Breast epithelium (tissue), 3 donors: ENCODE results near the gene IGFLR1.

ENCODE experiments used
- POLR2A ChIP-seq: fragments of 450-650 bp; IDR thresholded peaks from one replicate; pipeline ENCODE4 v1.6.1; 2016; ENCODE audit warnings: antibody characterized with exemption, mild to moderate bottlenecking, moderate library complexity
- POLR2AphosphoS5 ChIP-seq, 3 donors: sonication (generic); formaldehyde crosslinking; IDR thresholded peaks; one replicate each; pipeline ENCODE4 v1.6.1; 2017; ENCODE audit warnings: antibody characterized with exemption in 3 of 3
- TF ChIP-seq, protein P1 (sequence below), 3 donors: fragments of 450-650 bp; IDR thresholded peaks; one replicate each; pipeline ENCODE4 v1.5.1; 2016 to 2017; ENCODE audit warnings: antibody characterized with exemption in 3 of 3, mild to moderate bottlenecking in 3 of 3, moderate library complexity in 3 of 3

DNA sequence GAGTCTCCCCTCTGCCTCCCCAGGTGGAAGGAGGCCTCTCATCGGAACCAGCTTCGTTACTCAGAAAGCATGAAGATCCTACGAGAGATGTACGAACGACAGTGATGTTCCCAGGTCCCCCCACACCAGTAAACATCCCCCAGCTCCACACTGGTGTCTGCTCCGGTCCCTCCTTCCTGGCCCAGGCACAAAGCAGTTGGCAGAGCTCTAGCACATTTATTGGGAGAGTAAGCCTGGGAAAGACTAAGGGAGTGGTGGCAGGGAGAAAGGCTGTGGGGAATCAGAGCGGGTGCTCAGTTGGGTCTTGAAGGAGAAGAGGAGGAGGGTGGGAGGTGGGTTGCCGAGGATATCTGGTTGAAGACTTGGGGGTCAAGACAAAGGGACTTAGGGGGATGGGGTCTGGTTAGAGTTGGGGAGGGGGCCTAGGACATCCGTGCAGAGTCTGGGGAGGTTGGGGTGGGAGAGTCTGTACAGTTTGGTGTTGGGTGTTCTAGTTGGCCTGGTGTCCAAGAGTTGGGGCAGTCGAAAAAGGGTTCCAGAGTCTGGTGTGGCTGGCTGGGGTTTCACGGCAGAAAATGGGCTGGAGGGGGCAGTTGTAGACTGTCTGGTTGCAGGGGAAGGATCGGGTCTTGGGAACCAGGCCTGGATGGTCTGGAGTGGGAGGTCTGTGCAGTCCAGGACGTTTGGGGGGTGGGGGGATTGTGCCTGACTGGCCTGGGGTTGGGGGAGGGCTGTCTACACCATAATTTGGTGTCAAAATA lies 12.3 kb upstream of the IGFLR1 start:
- TF ChIP-seq, protein P1, sequence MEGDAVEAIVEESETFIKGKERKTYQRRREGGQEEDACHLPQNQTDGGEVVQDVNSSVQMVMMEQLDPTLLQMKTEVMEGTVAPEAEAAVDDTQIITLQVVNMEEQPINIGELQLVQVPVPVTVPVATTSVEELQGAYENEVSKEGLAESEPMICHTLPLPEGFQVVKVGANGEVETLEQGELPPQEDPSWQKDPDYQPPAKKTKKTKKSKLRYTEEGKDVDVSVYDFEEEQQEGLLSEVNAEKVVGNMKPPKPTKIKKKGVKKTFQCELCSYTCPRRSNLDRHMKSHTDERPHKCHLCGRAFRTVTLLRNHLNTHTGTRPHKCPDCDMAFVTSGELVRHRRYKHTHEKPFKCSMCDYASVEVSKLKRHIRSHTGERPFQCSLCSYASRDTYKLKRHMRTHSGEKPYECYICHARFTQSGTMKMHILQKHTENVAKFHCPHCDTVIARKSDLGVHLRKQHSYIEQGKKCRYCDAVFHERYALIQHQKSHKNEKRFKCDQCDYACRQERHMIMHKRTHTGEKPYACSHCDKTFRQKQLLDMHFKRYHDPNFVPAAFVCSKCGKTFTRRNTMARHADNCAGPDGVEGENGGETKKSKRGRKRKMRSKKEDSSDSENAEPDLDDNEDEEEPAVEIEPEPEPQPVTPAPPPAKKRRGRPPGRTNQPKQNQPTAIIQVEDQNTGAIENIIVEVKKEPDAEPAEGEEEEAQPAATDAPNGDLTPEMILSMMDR (IDR thresholded peaks at IDR 0.05): no peak
- TF ChIP-seq POLR2AphosphoS5 (IDR thresholded peaks at IDR 0.05) (no peak), POLR2A (no peak)
